Skin of body (tissue), 2 donors: ENCODE results near the gene SUPT16H. TPM values are rescaled to one million over a fixed set of nuclear protein-coding genes. Genes with fewer than 3 reads are reported as not detected.
"Not testable (repeated sequence)": the region's sequence is repeated elsewhere in the genome, so short reads cannot be mapped to it uniquely, and the experiment has no call there.

Experiments used
- DNase-seq: peaks from one replicate; lab custom pipeline; 2025; lab: John Stamatoyannopoulos, UW
- total RNA-seq: library from RNA; depleted of rRNA; stranded (reverse); fragments of >200 nt; gene quantifications from one replicate; pipeline ENCODE4 v1.2.3, GENCODE V29; 2014

The SUPT16H gene
- total RNA-seq = 58.1 TPM

GRCh38 chr14:21383848-21384493 lies at the start of gene SUPT16H:
Gene SUPT16H (minus strand): TSS chr14:21384019. CDS start chr14:21383927, 92 bp downstream.
- peak; percentile 98 for DNase-seq

GRCh38 chr14:21431126-21431525 lies 47.3 kb upstream of the SUPT16H start:
- DNase-seq = no peak

- no peak for DNase-seq
Measured at GRCh38 chr14:21428930-21429329, 45.1 kb upstream of the SUPT16H start.

GRCh38 chr14:21426692-21427091 lies 42.9 kb upstream of the SUPT16H start:
- DNase-seq = no peak

- DNase-seq = no peak
Measured at GRCh38 chr14:21419528-21419927, 35.7 kb upstream of the SUPT16H start.

- no peak for DNase-seq
Measured at GRCh38 chr14:21415329-21415728, 31.5 kb upstream of the SUPT16H start.

- no peak for DNase-seq
Measured at GRCh38 chr14:21414137-21414631, 30.4 kb upstream of the SUPT16H start.

- DNase-seq = no peak
Measured at GRCh38 chr14:21408147-21408546, 24.3 kb upstream of the SUPT16H start.

GRCh38 chr14:21406213-21406612 lies 22.4 kb upstream of the SUPT16H start:
- no peak for DNase-seq

- no peak for DNase-seq
Measured at GRCh38 chr14:21405097-21405496, 21.3 kb upstream of the SUPT16H start.

- no peak for DNase-seq
Measured at GRCh38 chr14:21399311-21399870, 15.6 kb upstream of the SUPT16H start.

GRCh38 chr14:21398901-21399300 lies 15.1 kb upstream of the SUPT16H start:
- no peak for DNase-seq

GRCh38 chr14:21395450-21395849 lies 11.6 kb upstream of the SUPT16H start:
- no peak for DNase-seq

- DNase-seq = no peak
Measured at GRCh38 chr14:21385188-21385904, 1.5 kb upstream of the SUPT16H start.

GRCh38 chr14:21384494-21384851 lies 654 bp upstream of the SUPT16H start:
- DNase-seq = peak; percentile 76

GRCh38 chr14:21382886-21383847 lies 652 bp downstream of the SUPT16H start:
- peak; percentile 9 for DNase-seq

- DNase-seq = no peak
Measured at GRCh38 chr14:21382095-21382494, 1.7 kb downstream of the SUPT16H start.

- DNase-seq = no peak
Measured at GRCh38 chr14:21379338-21379737, 4.5 kb downstream of the SUPT16H start.

GRCh38 chr14:21373980-21374379 lies 9.8 kb downstream of the SUPT16H start:
- no peak for DNase-seq

GRCh38 chr14:21372814-21373213 lies 11.0 kb downstream of the SUPT16H start:
- DNase-seq = not testable (repeated sequence)

- DNase-seq = no peak
Measured at GRCh38 chr14:21369949-21370679, 13.7 kb downstream of the SUPT16H start.
